ENCODE measurements around the gene RNFT2. TPM values are rescaled to one million over a fixed set of nuclear protein-coding genes. Genes with fewer than 3 reads are reported as not detected.

Gene RNFT2
- total and polyA plus RNA-seq, 2 donors from 2014 or later: 4.3 to 6.8 TPM

DNA sequence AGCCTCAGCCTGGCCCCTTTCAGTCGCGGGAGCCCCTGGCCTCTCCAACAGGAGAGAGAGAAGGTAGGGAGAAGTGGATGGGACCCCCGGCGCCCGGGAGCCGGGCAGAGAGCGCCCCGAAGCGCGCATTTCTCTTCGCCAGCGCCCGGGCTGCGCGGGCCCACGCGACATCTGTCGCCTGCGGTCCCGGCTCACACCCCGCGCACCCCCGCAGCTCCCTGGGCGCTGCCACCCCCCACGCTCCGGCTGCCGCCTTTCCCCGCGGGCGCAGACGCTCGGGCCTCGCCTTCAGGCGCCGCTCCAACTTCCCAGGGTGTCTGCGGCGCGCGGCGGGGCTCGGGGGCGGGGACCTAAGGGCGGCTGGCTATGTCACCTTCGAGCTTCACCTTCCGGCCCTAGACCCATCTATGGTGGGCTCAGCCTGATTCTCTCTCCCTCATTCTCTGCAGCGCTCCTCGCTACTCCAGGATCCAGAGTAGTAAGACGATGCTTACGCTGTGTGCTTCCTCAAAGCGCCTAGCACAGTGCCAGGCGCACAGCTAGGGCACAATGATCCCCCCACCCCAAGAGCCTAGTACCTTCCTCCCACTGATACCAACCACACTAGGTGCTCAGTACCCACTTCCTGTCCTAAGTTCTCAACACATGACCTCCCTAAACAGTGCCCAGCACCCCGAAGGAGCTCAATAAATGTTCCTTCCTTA is 141.5 kb downstream of the RNFT2 start:
- FAIRE-seq (no peak), DNase-seq (peak in 2 of 5 donors; percentile 31 to 53)
- Histone ChIP-seq H3K36me3 (ENCODE audit: control insufficient read depth in 2 of 3, insufficient read depth in 3 of 3, low read length in 3 of 3) (no peaks in the 10 kb centered on the region), H3K27me3 (ENCODE audit: control insufficient read depth, insufficient read depth, low read length) (peaks cover 36% of the 10 kb centered on the region), H3K9me3 (ENCODE audit: control insufficient read depth in 2 of 3, insufficient read depth in 1 of 3, low read length in 3 of 3) (peaks cover 0 to under 1% (median 0%) of the 10 kb centered on the region in 3 donors), H3K27ac (ENCODE audit: low read depth in 2 of 2, low read length in 2 of 2) (no peak overlapping the region), H3K4me1 (ENCODE audit: control insufficient read depth in 2 of 3, insufficient read depth in 2 of 3, low read depth in 1 of 3, low read length in 3 of 3) (peaks cover 0 to 6% (median 0%) of the 10 kb centered on the region in 3 donors), H3K9ac (ENCODE audit: low read length in 3 of 3) (no peak overlapping the region), H3K4me3 (ENCODE audit: low read length in 3 of 3) (no peak overlapping the region)
- TF ChIP-seq, protein P1, sequence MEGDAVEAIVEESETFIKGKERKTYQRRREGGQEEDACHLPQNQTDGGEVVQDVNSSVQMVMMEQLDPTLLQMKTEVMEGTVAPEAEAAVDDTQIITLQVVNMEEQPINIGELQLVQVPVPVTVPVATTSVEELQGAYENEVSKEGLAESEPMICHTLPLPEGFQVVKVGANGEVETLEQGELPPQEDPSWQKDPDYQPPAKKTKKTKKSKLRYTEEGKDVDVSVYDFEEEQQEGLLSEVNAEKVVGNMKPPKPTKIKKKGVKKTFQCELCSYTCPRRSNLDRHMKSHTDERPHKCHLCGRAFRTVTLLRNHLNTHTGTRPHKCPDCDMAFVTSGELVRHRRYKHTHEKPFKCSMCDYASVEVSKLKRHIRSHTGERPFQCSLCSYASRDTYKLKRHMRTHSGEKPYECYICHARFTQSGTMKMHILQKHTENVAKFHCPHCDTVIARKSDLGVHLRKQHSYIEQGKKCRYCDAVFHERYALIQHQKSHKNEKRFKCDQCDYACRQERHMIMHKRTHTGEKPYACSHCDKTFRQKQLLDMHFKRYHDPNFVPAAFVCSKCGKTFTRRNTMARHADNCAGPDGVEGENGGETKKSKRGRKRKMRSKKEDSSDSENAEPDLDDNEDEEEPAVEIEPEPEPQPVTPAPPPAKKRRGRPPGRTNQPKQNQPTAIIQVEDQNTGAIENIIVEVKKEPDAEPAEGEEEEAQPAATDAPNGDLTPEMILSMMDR (IDR thresholded peaks at IDR 0.05; ENCODE audit: borderline replicate concordance, extremely low read depth, insufficient read depth): no peak
- intact Hi-C loops (cut with DNase I): no loop called here

DNA sequence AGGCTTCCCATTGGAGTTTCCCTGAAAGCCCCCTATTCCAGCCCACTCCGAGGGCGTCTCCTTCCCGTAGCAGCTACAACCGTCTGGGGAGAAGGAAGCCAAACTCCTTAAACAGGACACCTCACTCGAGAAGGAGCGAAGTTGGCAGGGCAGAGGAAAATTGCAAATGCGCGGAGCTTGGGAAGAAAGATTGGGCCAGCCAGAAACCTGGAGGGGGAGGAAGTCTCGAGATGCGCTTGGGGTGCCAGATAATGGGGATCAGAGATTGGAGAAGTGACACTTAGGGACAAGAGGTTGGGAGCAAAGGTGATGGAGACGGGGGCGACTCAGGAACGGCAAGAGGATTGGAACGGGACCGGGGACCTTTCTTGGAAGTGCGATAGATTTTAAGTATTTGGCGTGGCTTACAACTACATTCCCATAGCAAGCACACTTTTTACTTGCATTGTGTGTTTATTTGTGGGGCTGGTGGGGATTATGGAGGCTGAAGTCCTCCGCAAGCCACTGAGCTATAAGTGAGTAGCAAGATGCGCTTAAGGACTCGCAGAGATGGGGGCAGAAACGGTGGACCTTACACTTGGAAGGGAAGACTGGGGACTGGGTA is 142.2 kb downstream of the RNFT2 start:
- Histone ChIP-seq H3K9me3 (ENCODE audit: control insufficient read depth in 2 of 3, insufficient read depth in 1 of 3, low read length in 3 of 3) (no peaks in the 10 kb centered on the region), H3K27ac (ENCODE audit: low read depth in 2 of 2, low read length in 2 of 2) (no peak overlapping the region), H3K4me1 (ENCODE audit: control insufficient read depth in 2 of 3, insufficient read depth in 2 of 3, low read depth in 1 of 3, low read length in 3 of 3) (peaks cover 0 to 6% (median 0%) of the 10 kb centered on the region in 3 donors), H3K27me3 (ENCODE audit: control insufficient read depth, insufficient read depth, low read length) (peaks cover 36% of the 10 kb centered on the region), H3K4me3 (ENCODE audit: low read length in 3 of 3) (no peak overlapping the region), H3K9ac (ENCODE audit: low read length in 3 of 3) (no peak overlapping the region), H3K36me3 (ENCODE audit: control insufficient read depth in 2 of 3, insufficient read depth in 3 of 3, low read length in 3 of 3) (no peaks in the 10 kb centered on the region)
- DNase-seq: peak in 1 of 5 donors; percentile 23
- TF ChIP-seq, protein P1 (IDR thresholded peaks at IDR 0.05; ENCODE audit: borderline replicate concordance, extremely low read depth, insufficient read depth): no peak
- intact Hi-C loops (cut with DNase I): no loop called here
- no peak for FAIRE-seq

DNA sequence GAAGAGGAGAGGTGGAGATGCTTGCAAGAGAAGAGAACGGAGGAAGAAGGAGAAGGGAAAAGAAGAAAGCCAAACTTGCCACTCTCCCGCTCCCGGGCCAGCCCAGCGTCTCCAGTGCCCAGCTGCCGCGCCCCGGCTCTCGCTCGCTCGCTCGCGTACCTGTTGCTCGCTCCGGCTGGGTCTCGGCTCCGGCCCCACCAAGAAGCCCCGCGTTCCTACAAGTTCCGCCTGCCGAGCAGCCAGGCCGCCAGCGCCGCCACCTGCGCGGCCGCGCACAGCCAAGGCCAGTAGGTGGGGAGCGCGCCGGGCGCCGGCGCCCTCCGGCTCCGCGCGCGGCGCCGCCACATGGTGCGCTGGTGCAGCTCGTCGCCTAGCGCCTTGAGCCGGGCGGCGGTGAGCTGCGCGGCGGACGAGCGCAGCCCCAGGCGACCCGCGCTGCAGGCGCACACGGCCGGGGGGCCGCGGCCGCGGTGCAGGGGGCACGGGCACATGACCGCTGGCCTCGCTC is 142.8 kb downstream of the RNFT2 start:
- Histone ChIP-seq H3K36me3 (ENCODE audit: control insufficient read depth in 2 of 3, insufficient read depth in 3 of 3, low read length in 3 of 3) (no peaks in the 10 kb centered on the region), H3K27me3 (ENCODE audit: control insufficient read depth, insufficient read depth, low read length) (peaks cover 36% of the 10 kb centered on the region), H3K4me3 (ENCODE audit: low read length in 3 of 3) (no peak overlapping the region), H3K4me1 (ENCODE audit: control insufficient read depth in 2 of 3, insufficient read depth in 2 of 3, low read depth in 1 of 3, low read length in 3 of 3) (peaks cover 0 to 6% (median 0%) of the 10 kb centered on the region in 3 donors), H3K9me3 (ENCODE audit: control insufficient read depth in 2 of 3, insufficient read depth in 1 of 3, low read length in 3 of 3) (no peaks in the 10 kb centered on the region), H3K27ac (ENCODE audit: low read depth in 2 of 2, low read length in 2 of 2) (no peak overlapping the region), H3K9ac (ENCODE audit: low read length in 3 of 3) (no peak overlapping the region)
- DNase-seq: peak; percentile 73 to 80 (median 79)
- FAIRE-seq: no peak
- TF ChIP-seq, protein P1 (IDR thresholded peaks at IDR 0.05; ENCODE audit: borderline replicate concordance, extremely low read depth, insufficient read depth): no peak
- intact Hi-C loops (cut with DNase I): no loop called here

Measured in kidney (tissue), 14 donors.